ENCODE measurements around the gene CALHM4. TPM values are rescaled to one million over a fixed set of nuclear protein-coding genes. Genes with fewer than 3 reads are reported as not detected.

The CALHM4 gene, protein sequence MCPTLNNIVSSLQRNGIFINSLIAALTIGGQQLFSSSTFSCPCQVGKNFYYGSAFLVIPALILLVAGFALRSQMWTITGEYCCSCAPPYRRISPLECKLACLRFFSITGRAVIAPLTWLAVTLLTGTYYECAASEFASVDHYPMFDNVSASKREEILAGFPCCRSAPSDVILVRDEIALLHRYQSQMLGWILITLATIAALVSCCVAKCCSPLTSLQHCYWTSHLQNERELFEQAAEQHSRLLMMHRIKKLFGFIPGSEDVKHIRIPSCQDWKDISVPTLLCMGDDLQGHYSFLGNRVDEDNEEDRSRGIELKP
- total RNA-seq (under 1 TPM in 1 of 9 donors, not detected in 8; 0.67 TPM), polyA plus RNA-seq (under 1 TPM in 1 of 2 donors, not detected in 1; 0.10 TPM)
- long read RNA-seq, donor 1, result 0 reads
- long read RNA-seq, donor 2, result 0 reads
- long read RNA-seq, donor 3, result 0 reads

DNA sequence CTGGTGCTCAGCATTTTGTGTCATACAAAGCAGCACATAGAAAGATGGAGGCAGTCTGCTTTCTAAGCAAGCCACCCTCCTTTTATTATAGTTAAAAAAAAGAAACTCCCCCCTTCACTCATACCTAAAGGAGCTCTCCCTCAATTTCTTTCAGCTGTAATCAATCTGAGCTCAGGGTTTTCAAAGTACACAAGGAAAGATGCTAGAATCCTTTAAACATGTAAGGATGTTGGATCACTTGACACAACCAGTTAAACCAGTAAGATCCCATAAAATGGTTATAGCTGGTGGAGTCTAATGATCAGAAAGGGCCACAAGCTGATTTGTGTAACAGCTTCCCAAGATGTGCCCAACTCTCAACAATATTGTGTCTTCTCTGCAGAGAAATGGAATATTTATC is at the start of gene CALHM4:
Gene CALHM4, plus strand, starts transcription at position 301 of the 400 bp plus-strand sequence. Its CDS starts 43 bp downstream, at position 344.
- H3K4me1 ChIP-seq, result peaks cover 0 to 16% (median 4%) of the 10 kb centered on the region in 12 donors
- H3K9me3 ChIP-seq, result no peaks in the 10 kb centered on the region
- intact Hi-C loops (cut with DNase I), result no loop called here
- no peak for TF ChIP-seq POLR2A (IDR thresholded peaks at IDR 0.05)
- TF ChIP-seq, protein P1, sequence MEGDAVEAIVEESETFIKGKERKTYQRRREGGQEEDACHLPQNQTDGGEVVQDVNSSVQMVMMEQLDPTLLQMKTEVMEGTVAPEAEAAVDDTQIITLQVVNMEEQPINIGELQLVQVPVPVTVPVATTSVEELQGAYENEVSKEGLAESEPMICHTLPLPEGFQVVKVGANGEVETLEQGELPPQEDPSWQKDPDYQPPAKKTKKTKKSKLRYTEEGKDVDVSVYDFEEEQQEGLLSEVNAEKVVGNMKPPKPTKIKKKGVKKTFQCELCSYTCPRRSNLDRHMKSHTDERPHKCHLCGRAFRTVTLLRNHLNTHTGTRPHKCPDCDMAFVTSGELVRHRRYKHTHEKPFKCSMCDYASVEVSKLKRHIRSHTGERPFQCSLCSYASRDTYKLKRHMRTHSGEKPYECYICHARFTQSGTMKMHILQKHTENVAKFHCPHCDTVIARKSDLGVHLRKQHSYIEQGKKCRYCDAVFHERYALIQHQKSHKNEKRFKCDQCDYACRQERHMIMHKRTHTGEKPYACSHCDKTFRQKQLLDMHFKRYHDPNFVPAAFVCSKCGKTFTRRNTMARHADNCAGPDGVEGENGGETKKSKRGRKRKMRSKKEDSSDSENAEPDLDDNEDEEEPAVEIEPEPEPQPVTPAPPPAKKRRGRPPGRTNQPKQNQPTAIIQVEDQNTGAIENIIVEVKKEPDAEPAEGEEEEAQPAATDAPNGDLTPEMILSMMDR (IDR thresholded peaks at IDR 0.05), result no peak
- no peak within 1 kb of the TSS for H3K4me3 ChIP-seq
- no peak for DNase-seq
- H3K27ac ChIP-seq, result no peak within 1 kb of the TSS
- H3K36me3 ChIP-seq, result no peaks in the 10 kb centered on the region
- H3K27me3 ChIP-seq, result no peaks in the 10 kb centered on the region
- ATAC-seq, result no peak

GRCh38 chr6:116507324-116507723 is 46.2 kb upstream of the CALHM4 start:
- intact Hi-C loops (cut with DNase I), result no loop called here
- no peaks in the 10 kb centered on the region for H3K27me3 ChIP-seq
- H3K36me3 ChIP-seq, result no peaks in the 10 kb centered on the region
- no peak overlapping the region for H3K4me3 ChIP-seq
- no peak overlapping the region for H3K27ac ChIP-seq
- 91 to 96% (median 92%) methylated on average over 3 of the region's 3 CpGs for WGBS, 4 donors
- no peak for DNase-seq
- TF ChIP-seq POLR2A (IDR thresholded peaks at IDR 0.05), result no peak
- TF ChIP-seq, protein P1 (IDR thresholded peaks at IDR 0.05), result no peak
- peaks cover 0 to 10% (median 0%) of the 10 kb centered on the region in 12 donors for H3K4me1 ChIP-seq
- ATAC-seq, result no peak
- H3K9me3 ChIP-seq, result peaks cover 0 to 18% (median 0%) of the 10 kb centered on the region in 12 donors

DNA sequence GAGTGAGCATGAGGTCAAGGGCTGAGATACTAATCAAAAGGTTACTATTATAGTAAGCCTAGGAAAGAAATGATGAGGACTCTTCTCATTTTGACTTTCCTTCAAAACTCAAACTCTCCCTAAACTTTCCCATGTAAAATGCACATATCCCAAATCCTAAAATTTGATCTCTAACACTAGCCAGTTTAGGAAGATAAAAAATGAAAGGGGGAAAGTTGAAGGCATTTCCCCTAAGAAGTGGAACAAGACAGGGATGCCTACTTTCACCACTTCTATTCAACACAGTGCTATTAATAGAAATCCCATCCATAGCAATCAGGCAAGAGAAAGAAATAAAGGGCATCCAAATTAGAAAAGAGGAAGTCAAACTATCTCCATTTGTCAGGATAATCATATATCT is 45.0 kb upstream of the CALHM4 start:
- DNase-seq (no peak), ATAC-seq (no peak)
- no peaks in the 10 kb centered on the region for H3K27me3 ChIP-seq
- TF ChIP-seq, protein P1 (IDR thresholded peaks at IDR 0.05), result no peak
- no peak for TF ChIP-seq POLR2A (IDR thresholded peaks at IDR 0.05)
- intact Hi-C loops (cut with DNase I), result no loop called here
- H3K27ac ChIP-seq, result no peak overlapping the region
- peaks cover 0 to 17% (median 3%) of the 10 kb centered on the region in 12 donors for H3K4me1 ChIP-seq
- H3K9me3 ChIP-seq, result peaks cover 0 to 11% (median 0%) of the 10 kb centered on the region in 12 donors
- no peaks in the 10 kb centered on the region for H3K36me3 ChIP-seq
- no peak overlapping the region for H3K4me3 ChIP-seq

GRCh38 chr6:116511424-116512110 is 42.0 kb upstream of the CALHM4 start, which contains the start of gene CALHM5:
CALHM5 (plus strand) TSS chr6:116511639; CDS start chr6:116511697, 58 bp downstream.
- peak within 1 kb of the TSS; percentile 15 to 65 (median 50) for H3K4me3 ChIP-seq
- no peaks in the 10 kb centered on the region for H3K27me3 ChIP-seq
- peaks cover 0 to 13% (median 7%) of the 10 kb centered on the region in 9 donors for H3K36me3 ChIP-seq
- TF ChIP-seq, protein P1 (IDR thresholded peaks at IDR 0.05), result peak; percentile 54 to 82 (median 68)
- TF ChIP-seq POLR2A (IDR thresholded peaks at IDR 0.05), result no peak
- intact Hi-C loops (cut with DNase I), result loop anchor here in 3 of 10 donors (2.0 to 5.0 kb wide), 4 partner anchors 17 to 234 kb away; partner anchors contain the start of gene TSPYL1 (in 1 of the 3)
- DNase-seq (peak; percentile 42 to 69 (median 54)), ATAC-seq (peak; percentile 81 to 96 (median 94))
- H3K27ac ChIP-seq, result peak within 1 kb of the TSS; percentile 46 to 92 (median 84)
- WGBS, 4 donors, result 23 to 38% (median 34%) methylated on average over 10 of the region's 10 CpGs
- peaks cover 0 to 11% (median 0%) of the 10 kb centered on the region in 12 donors for H3K9me3 ChIP-seq
- H3K4me1 ChIP-seq, result peaks cover 0 to 32% (median 11%) of the 10 kb centered on the region in 12 donors
